ENCODE measurements around the gene GP1BB. TPM values are rescaled to one million over a fixed set of nuclear protein-coding genes. Genes with fewer than 3 reads are reported as not detected.

The GP1BB gene
- total RNA-seq, 1 experiment from 2014 or later, result 3.6 TPM

DNA sequence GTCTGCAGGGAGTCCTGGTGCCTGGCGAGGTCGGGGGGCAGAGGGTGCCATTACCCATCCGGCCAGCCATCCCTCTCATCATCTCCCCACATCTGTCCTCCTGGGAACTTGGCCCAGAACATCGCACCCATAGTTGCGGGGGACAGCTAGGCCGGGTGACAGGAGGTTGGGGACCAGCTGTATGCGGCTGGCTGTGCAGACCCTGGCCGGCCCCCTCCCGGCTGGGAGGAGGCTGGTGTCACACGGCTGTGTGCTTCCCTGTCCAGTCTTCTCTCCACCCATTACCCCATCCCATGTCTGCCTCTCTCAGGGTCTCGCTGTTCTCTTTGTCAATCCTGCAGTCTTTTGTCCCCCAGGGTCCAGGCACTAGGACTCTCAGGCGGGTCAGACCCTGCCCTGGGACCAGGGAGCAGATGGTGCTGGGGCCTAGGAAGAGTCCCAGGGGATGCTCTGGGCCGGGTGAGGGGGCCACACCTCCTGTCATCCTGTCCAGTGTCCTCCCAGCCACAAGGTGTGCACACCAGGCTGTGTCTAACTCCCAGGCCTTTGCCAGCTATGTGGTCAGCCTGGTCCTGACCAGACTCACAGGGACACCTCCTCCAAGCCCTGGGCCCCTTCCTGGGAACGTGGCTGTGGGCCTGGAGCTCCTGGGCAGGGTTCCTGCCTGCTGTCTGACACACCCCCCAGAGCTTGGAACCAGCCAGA lies 30.8 kb downstream of the GP1BB start:
- no peak overlapping the region for H3K4me3 ChIP-seq (ENCODE audit: low read depth in 2 of 2, low read length in 2 of 2)
- no TSS peak for BruUV-seq (replicated peaks)
- ChIA-PET POLR2A (no interaction called here), CTCF (no interaction called here)
- ATAC-seq (no peak), DNase-seq (ENCODE audit: low read depth, low spot score) (no peak)
- peaks cover 26% of the 10 kb centered on the region for H3K4me1 ChIP-seq (ENCODE audit: control insufficient read depth, insufficient read depth, low read length)
- no peak overlapping the region for H3K27ac ChIP-seq (ENCODE audit: low read length)
- intact Hi-C loops (cut with micrococcal nuclease; ENCODE audit: unreplicated experiment), result no loop called here
- H3K27me3 ChIP-seq (ENCODE audit: control insufficient read depth, insufficient read depth, low read length), result no peaks in the 10 kb centered on the region
- H3K36me3 ChIP-seq (ENCODE audit: control insufficient read depth, insufficient read depth, low read length), result no peaks in the 10 kb centered on the region
- TF ChIP-seq POLR2AphosphoS5 (IDR thresholded peaks at IDR 0.05; ENCODE audit: low read depth, low read length), result no peak
- TF ChIP-seq TCF7L2 (IDR thresholded peaks at IDR 0.05; ENCODE audit: low read depth, low read length), result no peak
- TF ChIP-seq REST (IDR thresholded peaks at IDR 0.05; ENCODE audit: insufficient read depth in 1 of 2, low read depth in 2 of 2, low read length in 1 of 2), result no peak
- TF ChIP-seq SIN3A (IDR thresholded peaks at IDR 0.05; ENCODE audit: borderline replicate concordance, insufficient read depth, low read depth, low read length), result no peak
- TF ChIP-seq, protein P1, sequence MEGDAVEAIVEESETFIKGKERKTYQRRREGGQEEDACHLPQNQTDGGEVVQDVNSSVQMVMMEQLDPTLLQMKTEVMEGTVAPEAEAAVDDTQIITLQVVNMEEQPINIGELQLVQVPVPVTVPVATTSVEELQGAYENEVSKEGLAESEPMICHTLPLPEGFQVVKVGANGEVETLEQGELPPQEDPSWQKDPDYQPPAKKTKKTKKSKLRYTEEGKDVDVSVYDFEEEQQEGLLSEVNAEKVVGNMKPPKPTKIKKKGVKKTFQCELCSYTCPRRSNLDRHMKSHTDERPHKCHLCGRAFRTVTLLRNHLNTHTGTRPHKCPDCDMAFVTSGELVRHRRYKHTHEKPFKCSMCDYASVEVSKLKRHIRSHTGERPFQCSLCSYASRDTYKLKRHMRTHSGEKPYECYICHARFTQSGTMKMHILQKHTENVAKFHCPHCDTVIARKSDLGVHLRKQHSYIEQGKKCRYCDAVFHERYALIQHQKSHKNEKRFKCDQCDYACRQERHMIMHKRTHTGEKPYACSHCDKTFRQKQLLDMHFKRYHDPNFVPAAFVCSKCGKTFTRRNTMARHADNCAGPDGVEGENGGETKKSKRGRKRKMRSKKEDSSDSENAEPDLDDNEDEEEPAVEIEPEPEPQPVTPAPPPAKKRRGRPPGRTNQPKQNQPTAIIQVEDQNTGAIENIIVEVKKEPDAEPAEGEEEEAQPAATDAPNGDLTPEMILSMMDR (IDR thresholded peaks at IDR 0.05), result no peak
- H3K9me3 ChIP-seq (ENCODE audit: control insufficient read depth, insufficient read depth, low read depth, low read length), result no peaks in the 10 kb centered on the region
- in situ Hi-C loops (cut with HindIII; ENCODE audit: low pct_unique_long_range_greater_than_20kb, low sequenced_read_pairs), result no loop called here

DNA sequence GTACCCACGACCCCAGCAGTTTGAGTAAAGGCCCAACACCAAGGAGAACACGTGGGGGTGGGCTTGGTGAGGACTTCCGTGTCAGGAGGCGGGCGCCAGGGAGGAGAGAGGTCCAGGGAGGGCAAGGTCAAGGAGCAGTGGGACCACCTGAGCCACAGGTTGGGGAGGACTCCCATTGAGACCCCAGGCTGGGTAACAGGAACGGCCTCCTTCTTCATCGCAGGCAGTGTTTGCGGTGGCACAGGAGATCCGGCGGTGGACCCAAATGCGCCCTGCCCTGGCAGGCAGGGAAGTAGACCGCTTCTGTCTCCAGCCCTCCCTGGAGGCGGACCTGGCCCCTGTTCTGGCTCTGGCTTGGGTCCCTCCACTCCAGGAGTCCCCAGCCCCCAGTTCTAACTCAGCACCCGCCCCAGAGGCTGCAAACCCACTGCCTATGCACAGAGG lies 31.4 kb downstream of the GP1BB start:
- ChIA-PET CTCF (no interaction called here), POLR2A (no interaction called here)
- in situ Hi-C loops (cut with HindIII; ENCODE audit: low pct_unique_long_range_greater_than_20kb, low sequenced_read_pairs), result no loop called here
- Histone ChIP-seq H3K27ac (ENCODE audit: low read length) (no peak overlapping the region), H3K36me3 (ENCODE audit: control insufficient read depth, insufficient read depth, low read length) (no peaks in the 10 kb centered on the region), H3K27me3 (ENCODE audit: control insufficient read depth, insufficient read depth, low read length) (no peaks in the 10 kb centered on the region), H3K4me1 (ENCODE audit: control insufficient read depth, insufficient read depth, low read length) (peaks cover 26% of the 10 kb centered on the region), H3K4me3 (ENCODE audit: low read depth in 2 of 2, low read length in 2 of 2) (no peak overlapping the region), H3K9me3 (ENCODE audit: control insufficient read depth, insufficient read depth, low read depth, low read length) (no peaks in the 10 kb centered on the region)
- BruUV-seq (replicated peaks), result no TSS peak
- no peak for ATAC-seq
- intact Hi-C loops (cut with micrococcal nuclease; ENCODE audit: unreplicated experiment), result no loop called here
- TF ChIP-seq POLR2AphosphoS5 (IDR thresholded peaks at IDR 0.05; ENCODE audit: low read depth, low read length) (no peak), TCF7L2 (IDR thresholded peaks at IDR 0.05; ENCODE audit: low read depth, low read length) (no peak), REST (IDR thresholded peaks at IDR 0.05; ENCODE audit: insufficient read depth in 1 of 2, low read depth in 2 of 2, low read length in 1 of 2) (no peak), SIN3A (IDR thresholded peaks at IDR 0.05; ENCODE audit: borderline replicate concordance, insufficient read depth, low read depth, low read length) (no peak)
- TF ChIP-seq, protein P1 (IDR thresholded peaks at IDR 0.05), result no peak
- DNase-seq (ENCODE audit: low read depth, low spot score), result no peak
